ENCODE data around the gene HOXA11.

DNA sequence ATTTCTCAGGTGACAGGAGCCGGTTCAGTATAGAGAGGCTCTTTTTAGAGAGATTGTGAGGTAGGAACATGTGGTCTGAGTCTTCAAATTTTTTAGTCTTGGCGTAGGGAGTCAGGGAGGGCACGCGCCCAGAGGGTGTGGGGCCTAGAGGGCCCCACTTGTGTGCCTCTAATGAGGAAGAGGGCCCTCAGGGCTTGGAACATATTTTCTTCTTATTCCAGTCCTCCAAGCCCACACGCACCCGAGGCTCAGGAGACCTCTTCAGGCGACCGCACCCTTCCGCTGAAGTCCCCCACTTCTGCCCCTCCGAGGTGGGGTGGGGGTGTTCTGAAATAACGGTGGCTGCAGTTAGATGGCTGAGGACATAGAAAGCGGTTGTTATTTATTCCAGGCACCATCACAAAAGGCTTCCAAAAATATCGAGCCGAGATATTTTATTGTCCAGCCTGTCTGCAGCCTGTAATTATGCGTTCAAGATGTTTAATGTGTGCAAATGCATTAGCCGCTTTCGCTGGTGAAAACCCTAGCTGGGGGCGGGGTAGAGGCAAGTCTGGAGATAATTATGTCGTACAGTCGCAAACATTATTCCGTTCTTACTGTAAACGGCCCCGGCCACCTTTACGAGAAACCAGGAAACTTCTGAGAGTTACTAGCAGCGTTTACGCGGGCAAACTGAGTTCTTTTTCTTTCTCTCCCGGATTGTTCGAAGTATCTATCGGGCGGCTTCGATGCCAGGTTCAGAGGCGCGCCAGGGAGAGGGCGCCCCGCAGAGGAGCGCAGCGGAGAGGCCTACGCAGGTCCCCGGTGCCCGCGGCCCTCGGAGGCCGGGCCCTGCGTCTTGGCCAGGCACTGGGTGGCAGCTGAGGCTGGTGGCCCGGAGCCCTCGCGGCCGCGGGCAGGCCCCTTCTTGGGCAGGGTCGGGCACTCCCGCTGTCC is 27.7 kb upstream of the HOXA11 start:
- TF ChIP-seq POLR2A (IDR thresholded peaks at IDR 0.05; ENCODE audit: low read length) = no peak
- TF ChIP-seq GATA1 (IDR thresholded peaks at IDR 0.05; ENCODE audit: low read depth, low read length) = no peak
